ENCODE results near the gene CDC5L. TPM values are rescaled to one million over a fixed set of nuclear protein-coding genes. Genes with fewer than 3 reads are reported as not detected.

CDC5L gene
- total and polyA plus RNA-seq, 2 of the 13 experiments (the other 11 are each of a cell fraction or from before 2014, with no cell fraction given) = 11.0 to 34.2 TPM

DNA sequence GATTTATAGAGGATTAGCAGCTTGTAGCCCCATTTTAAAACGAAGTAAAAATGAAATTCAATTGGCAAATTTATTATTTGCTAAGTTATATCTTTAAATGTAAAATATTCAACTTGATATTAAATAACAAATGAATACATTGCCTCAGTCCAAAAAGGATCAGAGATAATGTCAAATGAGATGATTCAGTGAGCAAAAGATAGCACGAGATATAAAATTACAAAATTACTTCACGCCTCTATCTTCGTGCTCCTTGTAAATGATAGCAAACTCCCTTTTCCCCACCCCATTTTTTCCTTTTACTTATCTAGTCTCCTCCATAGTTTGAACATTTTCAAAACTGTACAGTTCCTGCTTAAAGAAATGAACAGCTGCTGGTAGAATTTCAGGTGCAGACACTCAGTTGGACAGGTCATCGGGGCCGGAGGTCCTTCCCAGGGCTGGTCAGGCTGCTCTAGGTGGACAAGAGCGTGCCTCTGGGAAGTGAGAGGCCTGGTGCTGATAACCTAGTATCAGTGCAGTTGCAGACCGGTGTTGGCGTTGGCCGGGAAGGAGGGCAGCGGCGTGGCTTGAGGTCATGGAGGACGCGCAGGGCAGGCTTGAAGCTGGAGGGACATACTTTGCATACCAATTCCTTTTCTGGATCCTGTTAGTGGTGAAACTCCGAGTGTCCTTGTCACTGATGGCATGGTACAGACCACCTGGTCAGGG lies 83.9 kb downstream of the CDC5L start:
- Histone ChIP-seq H3K9ac (ENCODE audit: insufficient read depth, low read depth, low read length) (no peak overlapping the region), H3K4me3 (replicated peaks in 1 of 3; ENCODE audit: insufficient read depth in 1 of 3, low read depth in 2 of 3, low read length in 3 of 3) (no peak overlapping the region), H3K4me2 (ENCODE audit: low read depth, low read length) (no peak overlapping the region), H3K9me3 (ENCODE audit: low read length) (no peaks in the 10 kb centered on the region), H3K79me2 (ENCODE audit: insufficient read depth, low read length) (no peaks in the 10 kb centered on the region), H3K27me3 (ENCODE audit: control insufficient read depth in 1 of 2, insufficient read depth in 2 of 2, low read length in 2 of 2) (peaks cover 7 to 50% of the 10 kb centered on the region in 2 experiments; a peak in 4 of 5 replicates), H4K20me1 (ENCODE audit: insufficient read depth, low read length) (no peaks in the 10 kb centered on the region), H3K4me1 (ENCODE audit: insufficient read depth, low read length) (peaks cover 7% of the 10 kb centered on the region; the same call in 1 of the 2 replicates), H3K27ac (ENCODE audit: extremely low read length, insufficient read depth, low read length) (no peak overlapping the region), H2AFZ (ENCODE audit: low read length) (no peak overlapping the region), H3K36me3 (replicated peaks in 1 of 2; ENCODE audit: control insufficient read depth in 1 of 2, insufficient read depth in 2 of 2, low read length in 2 of 2) (no peaks in the 10 kb centered on the region)
- in situ Hi-C loops (cut with HindIII; ENCODE audit: extremely low pct_ligation_motif_present, low pct_unique_long_range_greater_than_20kb) = loop anchor here (10.0 kb wide), 2 partner anchors 173 to 1243 kb away; no protein-coding TSS in a partner anchor
- no TSS peak for BruUV-seq (replicated peaks)
- ChIA-PET POLR2A (no interaction called here), CTCF (ENCODE audit: low intra/inter-chr PET ratio, low total read pairs) (no interaction called here)
- 14% methylated on average over 15 of the region's 15 CpGs for WGBS (ENCODE audit: low lambda C conversion rate)
- FAIRE-seq (no peak), DNase-seq (ENCODE audit: low spot score) (no peak), ATAC-seq (peak; percentile 14; the same call in 2 of the 3 replicates)
- TF ChIP-seq ZNF547 (CRISPR knock-in tag; IDR thresholded peaks at IDR 0.05) (no peak), HOXA9 (CRISPR knock-in tag; IDR thresholded peaks at IDR 0.05; ENCODE audit: borderline replicate concordance) (no peak), TEAD3 (CRISPR knock-in tag; optimal IDR thresholded peaks at IDR 0.05; ENCODE audit: borderline replicate concordance) (peak; percentile 27)
- intact Hi-C loops (cut with micrococcal nuclease; ENCODE audit: unreplicated experiment) = no loop called here

- TF ChIP-seq ISX (CRISPR knock-in tag; conservative IDR thresholded peaks at IDR 0.05) (no peak), TBP (CRISPR knock-in tag; IDR thresholded peaks at IDR 0.05) (no peak), ZNF142 (CRISPR knock-in tag; IDR thresholded peaks at IDR 0.05) (no peak)
- Histone ChIP-seq H3K27ac (ENCODE audit: extremely low read length, insufficient read depth, low read length) (no peak overlapping the region), H3K36me3 (replicated peaks in 1 of 2; ENCODE audit: control insufficient read depth in 1 of 2, insufficient read depth in 2 of 2, low read length in 2 of 2) (no peaks in the 10 kb centered on the region), H4K20me1 (ENCODE audit: insufficient read depth, low read length) (no peaks in the 10 kb centered on the region), H3K9ac (ENCODE audit: insufficient read depth, low read depth, low read length) (no peak overlapping the region), H2AFZ (ENCODE audit: low read length) (no peak overlapping the region), H3K4me1 (ENCODE audit: insufficient read depth, low read length) (peaks cover 9% of the 10 kb centered on the region; the same call in 1 of the 2 replicates), H3K27me3 (ENCODE audit: control insufficient read depth in 1 of 2, insufficient read depth in 2 of 2, low read length in 2 of 2) (peaks cover 9 to 60% of the 10 kb centered on the region in 2 experiments; a peak in 4 of 5 replicates), H3K4me3 (replicated peaks in 1 of 3; ENCODE audit: insufficient read depth in 1 of 3, low read depth in 2 of 3, low read length in 3 of 3) (no peak overlapping the region), H3K79me2 (ENCODE audit: insufficient read depth, low read length) (no peaks in the 10 kb centered on the region), H3K4me2 (ENCODE audit: low read depth, low read length) (no peak overlapping the region), H3K9me3 (ENCODE audit: low read length) (no peaks in the 10 kb centered on the region)
- in situ Hi-C loops (cut with HindIII; ENCODE audit: extremely low pct_ligation_motif_present, low pct_unique_long_range_greater_than_20kb) = loop anchor here (10.0 kb wide), 2 partner anchors 172 to 1242 kb away; no protein-coding TSS in a partner anchor
- DNase-seq (ENCODE audit: low spot score) = no peak
- 50% methylated on average over 11 of the region's 13 CpGs for WGBS (ENCODE audit: low lambda C conversion rate)
- ChIA-PET POLR2A (no interaction called here), CTCF (ENCODE audit: low intra/inter-chr PET ratio, low total read pairs) (no interaction called here)
- BruUV-seq (replicated peaks) = no TSS peak
- FAIRE-seq = no peak
- intact Hi-C loops (cut with micrococcal nuclease; ENCODE audit: unreplicated experiment) = no loop called here
- ATAC-seq = no peak
Measured at GRCh38 chr6:44472250-44472945, 84.9 kb downstream of the CDC5L start.
